NCI-H460 (cell line): ENCODE results near the gene JADE2. TPM values are rescaled to one million over a fixed set of nuclear protein-coding genes. Genes with fewer than 3 reads are reported as not detected.
A peak's percentile ranks its signal among the peaks of the same experiment; 100 is the strongest.
"Not testable (repeated sequence)": the region's sequence is repeated elsewhere in the genome, so short reads cannot be mapped to it uniquely, and the experiment has no call there.

Source experiments
- DNase-seq: peaks from one replicate; pipeline ENCODE4 v3.0.0-alpha.2; 2016; ENCODE audit warnings: low read depth; ENCODE audit errors: extremely low read depth
- total RNA-seq: library from RNA; depleted of rRNA; stranded (reverse); fragments of >200 nt; shearing (Covaris generic); gene quantifications from 2 replicates; pipeline ENCODE4 v1.2.3, GENCODE V29; 2014

The JADE2 gene
- total RNA-seq, 1 experiment from 2014 or later, result 8.9 TPM

GRCh38 chr5:134506054-134507039 is 19.1 kb upstream of the JADE2 start:
- DNase-seq, result peak; percentile 80

DNA sequence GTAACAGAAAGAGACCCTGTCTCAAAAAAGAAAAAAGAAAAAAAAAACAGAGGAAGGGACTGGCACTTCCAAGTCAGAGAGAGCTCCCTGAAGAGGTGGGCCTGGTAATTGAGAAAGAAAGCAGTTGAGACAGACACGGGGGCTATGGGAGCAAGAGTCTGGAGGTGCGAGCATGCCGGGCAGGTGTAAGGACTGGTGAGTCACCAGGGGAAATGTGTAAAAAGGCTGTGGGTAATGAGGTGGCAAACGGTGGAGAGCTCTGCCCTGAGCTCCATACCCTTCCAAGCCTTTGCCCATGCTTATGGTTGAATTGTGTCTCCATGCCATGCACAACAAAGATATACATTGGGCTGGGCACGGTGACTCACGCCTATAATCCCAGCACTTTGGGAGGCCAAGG is 18.0 kb upstream of the JADE2 start:
- no peak for DNase-seq

DNA sequence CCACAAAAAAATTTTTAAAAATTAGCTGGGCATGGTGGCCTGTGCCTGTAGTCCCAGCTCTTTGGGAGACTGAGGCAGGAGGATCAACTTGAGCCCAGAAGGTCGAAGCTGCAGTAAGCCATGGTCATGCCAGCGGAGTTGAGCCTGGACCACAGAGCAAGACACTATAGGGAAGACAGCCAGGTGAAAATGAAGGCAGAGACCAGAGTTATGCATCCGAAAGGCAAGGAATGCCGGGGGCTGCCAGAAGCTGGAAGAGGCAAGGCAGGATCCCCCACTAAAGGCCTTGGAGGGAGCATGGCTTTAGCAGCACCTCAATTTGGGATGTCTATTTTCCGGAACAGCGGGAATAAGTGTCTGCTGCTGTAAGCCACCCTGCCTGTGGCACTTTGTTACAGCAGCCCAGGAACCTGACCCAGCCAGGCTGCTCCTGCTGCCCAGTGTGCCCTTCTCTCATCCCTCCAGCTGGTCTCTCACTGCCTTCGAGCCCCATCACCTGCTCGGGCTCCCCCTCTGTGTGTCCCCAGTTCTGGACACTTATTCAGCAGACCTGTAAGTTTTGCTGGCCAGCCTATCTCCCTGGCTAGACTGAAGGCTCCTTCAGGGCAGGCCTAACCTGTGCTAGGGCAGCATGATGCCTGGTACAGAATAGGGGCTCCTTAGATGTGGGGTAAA is 16.8 kb upstream of the JADE2 start:
- DNase-seq, result no peak

DNA sequence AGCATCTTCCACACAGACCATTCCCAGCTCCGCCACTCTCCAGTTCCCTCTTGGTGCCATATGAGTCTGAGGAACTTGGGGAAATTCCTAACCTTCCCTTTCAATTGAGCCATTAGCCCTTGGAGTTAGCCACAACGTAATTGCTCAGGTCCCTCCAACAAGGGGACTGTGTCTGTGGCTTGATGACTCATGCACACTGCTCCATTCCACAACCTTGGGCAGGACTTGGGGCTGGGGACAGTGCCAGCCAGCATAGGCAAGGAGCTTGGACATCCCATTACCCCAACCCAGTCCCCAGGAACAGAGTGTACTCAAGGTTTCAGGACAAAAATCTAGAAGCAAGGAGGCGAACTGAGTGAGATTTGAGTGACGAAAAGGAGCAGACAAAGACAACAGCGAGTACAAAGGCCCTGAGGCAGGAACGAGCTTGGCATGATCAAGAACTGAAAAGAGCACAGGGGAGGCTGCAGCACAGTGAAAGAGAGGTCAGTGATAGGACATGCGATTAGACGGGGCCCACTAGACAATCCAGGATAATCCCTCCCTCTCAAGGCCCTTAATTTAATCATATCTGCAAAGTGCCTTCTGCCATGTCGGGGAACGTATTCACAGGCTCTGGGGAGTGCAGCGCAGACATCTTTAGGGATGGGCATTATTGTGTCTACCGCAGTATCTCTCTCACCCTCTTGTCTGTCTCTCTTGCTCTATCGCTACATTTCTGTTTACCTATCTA is 16.0 kb upstream of the JADE2 start:
- DNase-seq, result no peak

GRCh38 chr5:134510970-134511795 is 14.3 kb upstream of the JADE2 start:
- no peak for DNase-seq

DNA sequence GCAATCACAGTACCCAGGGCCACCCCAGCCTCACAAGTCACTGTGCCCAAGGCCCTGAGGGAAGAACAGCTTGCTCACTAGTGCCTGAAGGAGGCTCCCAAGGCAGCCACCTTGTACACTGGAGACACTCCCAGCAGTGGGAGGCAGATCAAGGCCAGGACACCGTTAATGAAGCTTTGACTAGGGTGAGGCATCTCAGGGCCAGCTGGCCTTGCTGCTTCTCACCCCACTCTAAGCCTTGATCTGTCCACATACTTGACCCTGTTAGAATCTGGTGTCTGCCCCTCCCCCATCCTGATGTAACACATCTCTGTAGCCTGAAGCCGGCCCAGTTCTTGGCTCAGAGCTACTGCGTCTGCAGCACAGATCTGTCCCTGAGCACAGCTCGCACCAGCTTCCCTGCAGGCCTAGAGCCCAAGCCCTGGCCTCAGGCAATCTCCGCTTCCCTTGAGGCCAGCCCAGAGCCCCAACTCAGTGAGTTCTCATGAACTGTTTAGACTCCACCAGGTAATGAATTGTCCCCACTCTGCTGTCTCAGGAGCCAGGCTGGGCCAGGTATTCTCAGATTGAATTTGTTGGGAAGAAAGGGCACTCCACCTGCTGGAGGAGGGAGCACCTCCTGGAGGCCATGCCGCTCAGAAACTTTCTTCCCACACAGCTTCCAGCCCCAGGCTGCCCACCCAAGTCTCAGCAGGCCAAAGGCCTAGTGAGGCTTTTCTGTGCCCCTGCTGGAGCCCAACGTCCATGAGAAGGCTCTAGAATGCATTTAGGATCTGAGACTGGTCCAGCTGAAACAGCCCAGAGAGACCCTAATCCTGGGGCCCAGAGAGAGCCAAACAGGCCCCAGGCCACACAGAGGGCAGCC is 13.4 kb upstream of the JADE2 start:
- DNase-seq, result peak; percentile 41

DNA sequence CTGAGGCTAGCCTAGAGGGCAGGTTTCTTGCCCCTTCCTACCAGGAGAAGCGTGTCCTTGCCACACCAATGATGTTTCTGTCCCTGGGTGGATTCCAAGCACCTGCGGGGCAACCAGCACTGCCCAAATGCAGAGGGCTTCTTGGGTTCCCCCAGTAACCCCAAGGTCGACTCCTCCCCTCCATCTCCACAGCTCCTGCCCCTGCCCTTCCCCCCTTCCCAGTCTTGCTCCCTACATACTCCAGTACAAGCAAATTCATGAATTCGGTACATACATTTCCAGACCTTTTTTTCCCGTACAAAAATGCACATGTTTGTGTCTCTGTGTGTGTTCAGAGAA is 12.8 kb upstream of the JADE2 start:
- no peak for DNase-seq

GRCh38 chr5:134515801-134516200 is 9.7 kb upstream of the JADE2 start:
- no peak for DNase-seq

DNA sequence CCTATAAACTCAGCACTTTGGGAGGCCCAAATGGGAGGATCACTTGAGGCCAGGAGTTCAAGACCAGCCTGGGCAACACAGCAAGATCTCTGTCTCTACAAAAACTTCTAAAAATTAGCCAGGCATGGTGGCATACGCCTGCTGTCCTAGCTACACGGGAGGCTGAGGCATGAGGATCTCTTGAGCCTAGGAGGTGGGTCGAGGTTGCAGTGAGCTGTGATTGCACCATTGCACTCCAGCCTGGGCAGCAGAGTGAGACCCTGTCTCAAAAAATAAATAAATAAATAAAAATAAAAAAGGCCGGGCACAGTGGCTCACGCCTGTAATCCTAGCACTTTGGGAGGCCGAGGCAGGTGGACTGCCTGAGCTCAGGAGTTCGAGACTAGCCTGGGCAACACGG is 8.5 kb upstream of the JADE2 start:
- not testable (repeated sequence) for DNase-seq

- DNase-seq, result no peak
Observed at GRCh38 chr5:134517553-134517952, 7.9 kb upstream of the JADE2 start.

GRCh38 chr5:134519989-134520388 is 5.5 kb upstream of the JADE2 start:
- DNase-seq, result no peak

DNA sequence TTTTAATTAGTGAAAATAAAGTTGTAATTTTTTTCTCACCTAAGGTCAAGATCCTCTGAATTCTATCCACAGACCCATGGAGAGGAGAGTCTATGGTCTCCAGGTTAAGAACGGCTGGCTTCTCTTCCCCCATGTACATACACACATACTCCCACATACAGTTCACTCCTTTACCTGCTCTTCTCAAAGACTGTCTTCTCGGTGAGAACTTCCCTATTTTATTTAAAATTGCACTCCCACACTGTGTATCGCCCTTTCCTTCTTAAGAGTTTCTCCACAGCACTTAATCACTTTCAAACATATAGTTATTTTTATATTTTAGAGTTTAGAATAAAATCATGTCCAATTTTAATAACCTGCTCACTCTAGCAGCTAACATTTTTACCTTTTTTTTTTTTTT is 3.6 kb upstream of the JADE2 start:
- no peak for DNase-seq

- no peak for DNase-seq
Observed at GRCh38 chr5:134523543-134524271, 1.8 kb upstream of the JADE2 start.

GRCh38 chr5:134524272-134524825 is 1.1 kb upstream of the JADE2 start:
- DNase-seq, result peak; percentile 54

DNA sequence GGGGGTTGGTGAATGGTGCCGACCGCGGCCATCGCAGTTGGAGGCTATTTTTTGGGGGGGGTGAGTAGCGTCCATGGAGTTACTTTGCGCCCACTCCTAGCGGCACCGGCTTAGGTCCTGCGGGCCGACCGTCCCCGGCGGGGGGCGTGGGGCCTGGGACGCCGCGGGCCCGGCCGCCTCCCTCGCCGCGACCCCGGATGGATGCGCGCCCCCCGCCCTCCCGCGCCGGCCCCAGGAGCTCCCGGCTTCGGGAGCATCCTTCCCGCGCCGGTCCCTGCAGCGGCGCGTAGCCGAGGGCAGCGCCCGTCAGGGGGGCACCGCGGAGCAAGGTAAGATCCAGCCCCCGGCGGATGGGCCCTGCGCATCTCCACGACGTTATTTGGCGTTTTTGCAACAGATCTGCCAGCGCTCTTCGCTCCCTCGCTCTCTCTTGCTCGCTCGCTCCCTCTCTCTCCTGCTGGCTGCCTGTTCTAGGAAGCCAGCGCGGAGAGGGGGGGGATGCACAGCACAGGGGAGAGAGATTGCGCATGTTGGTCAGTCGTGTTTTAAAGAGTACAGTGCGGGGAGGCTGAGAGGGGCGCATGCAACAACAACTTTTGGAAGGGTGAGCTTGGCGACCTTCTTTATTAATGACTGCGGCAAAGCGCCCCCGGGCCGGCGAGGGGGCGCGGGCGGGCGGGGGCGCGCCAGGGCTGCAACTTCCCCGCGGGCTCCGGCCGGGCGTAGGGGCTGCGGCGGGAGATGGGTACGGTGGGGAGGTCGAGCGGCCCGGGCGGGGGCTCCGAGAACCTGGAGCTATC is 413 bp downstream of the JADE2 start:
- DNase-seq, result peak; percentile 46

- peak; percentile 69 for DNase-seq
Observed at GRCh38 chr5:134526483-134527155, 1.1 kb downstream of the JADE2 start.
